SU-DHL-6 (cell line): ENCODE measurements around the gene GMDS.

Experiments
- H2AFZ ChIP-seq: fragments of 200-600 bp; sonication (generic); 2 replicates; pipeline ENCODE4 v1.6.1; 2014; ENCODE audit warnings: low read depth, mild to moderate bottlenecking, moderate library complexity, mixed read lengths, antibody characterized with exemption, low read length; ENCODE audit not compliant: severe bottlenecking
- H3F3A ChIP-seq: fragments of 200-600 bp; shearing (Covaris generic); 2 replicates; pipeline ENCODE4 v1.6.0; 2016; ENCODE audit warnings: antibody characterized with exemption, mild to moderate bottlenecking; ENCODE audit not compliant: insufficient read depth
- H3K27ac ChIP-seq: fragments of 200-600 bp; sonication (generic); 2 replicates; pipeline ENCODE4 v1.5.1; 2016; ENCODE audit warnings: low read depth, mild to moderate bottlenecking, low read length, moderate library complexity, mixed read lengths
- H3K27me3 ChIP-seq: fragments of 200-600 bp; sonication (generic), shearing (Covaris generic); 2 replicates; pipeline ENCODE4 v1.6.0; 2014; ENCODE audit warnings: mild to moderate bottlenecking, low read length
- H3K36me3 ChIP-seq: fragments of 200-600 bp; sonication (generic); 2 replicates; pipeline ENCODE4 v1.6.1; 2014; ENCODE audit warnings: mild to moderate bottlenecking, low read length, mixed read lengths
- H3K4me2 ChIP-seq: fragments of 300-600, 200-600 bp; shearing (Covaris generic), sonication (generic); 2 replicates; pipeline ENCODE4 v1.6.0; 2014; ENCODE audit warnings: low read length, low read depth, mild to moderate bottlenecking; ENCODE audit not compliant: poor library complexity, severe bottlenecking
- H3K4me3 ChIP-seq: fragments of 200-600 bp; sonication (generic); 2 replicates; pipeline ENCODE4 v1.5.1; 2014; ENCODE audit warnings: antibody characterized with exemption, low read length, mild to moderate bottlenecking, mixed read lengths; ENCODE audit not compliant: insufficient read depth, poor library complexity, severe bottlenecking
- H3K79me2 ChIP-seq: fragments of 200-600 bp; sonication (generic); 2 replicates; pipeline ENCODE4 v1.6.1; 2014; ENCODE audit warnings: mild to moderate bottlenecking, low read length, moderate library complexity; ENCODE audit not compliant: insufficient read depth
- H3K9ac ChIP-seq: fragments of 200-600 bp; sonication (generic); 2 replicates; pipeline ENCODE4 v1.7.0; 2014; ENCODE audit warnings: mild to moderate bottlenecking, low read length
- H3K9me2 ChIP-seq: fragments of 200-600 bp; sonication (generic); replicated peaks from 2 replicates; pipeline ENCODE4 v1.6.1; 2014; ENCODE audit warnings: low read length; ENCODE audit not compliant: insufficient read depth
- H3K9me3 ChIP-seq: fragments of 200-600 bp; sonication (generic); 2 replicates; pipeline ENCODE4 v1.6.1; 2014; ENCODE audit warnings: low read length, mixed read lengths; ENCODE audit not compliant: insufficient read depth
- H4K20me1 ChIP-seq: fragments of 200-600 bp; sonication (generic); 2 replicates; pipeline ENCODE4 v1.6.1; 2014; ENCODE audit warnings: low read depth, mild to moderate bottlenecking, antibody characterized with exemption, low read length, moderate library complexity, mixed read lengths
- EZH2phosphoT487 ChIP-seq: fragments of 200-600 bp; sonication (generic), shearing (Covaris generic); conservative IDR thresholded peaks from 2 replicates; pipeline ENCODE4 v1.6.1; 2018; ENCODE audit warnings: mild to moderate bottlenecking, antibody characterized with exemption, low read length, moderate library complexity, mixed read lengths
- TF ChIP-seq, protein P1 (sequence below): fragments of 200-600 bp; sonication (generic); IDR thresholded peaks from one replicate; pipeline ENCODE4 v1.5.1; 2017; ENCODE audit warnings: antibody characterized with exemption, mild to moderate bottlenecking, low read length, moderate library complexity; ENCODE audit not compliant: insufficient read depth, poor library complexity, severe bottlenecking

The GMDS gene

DNA sequence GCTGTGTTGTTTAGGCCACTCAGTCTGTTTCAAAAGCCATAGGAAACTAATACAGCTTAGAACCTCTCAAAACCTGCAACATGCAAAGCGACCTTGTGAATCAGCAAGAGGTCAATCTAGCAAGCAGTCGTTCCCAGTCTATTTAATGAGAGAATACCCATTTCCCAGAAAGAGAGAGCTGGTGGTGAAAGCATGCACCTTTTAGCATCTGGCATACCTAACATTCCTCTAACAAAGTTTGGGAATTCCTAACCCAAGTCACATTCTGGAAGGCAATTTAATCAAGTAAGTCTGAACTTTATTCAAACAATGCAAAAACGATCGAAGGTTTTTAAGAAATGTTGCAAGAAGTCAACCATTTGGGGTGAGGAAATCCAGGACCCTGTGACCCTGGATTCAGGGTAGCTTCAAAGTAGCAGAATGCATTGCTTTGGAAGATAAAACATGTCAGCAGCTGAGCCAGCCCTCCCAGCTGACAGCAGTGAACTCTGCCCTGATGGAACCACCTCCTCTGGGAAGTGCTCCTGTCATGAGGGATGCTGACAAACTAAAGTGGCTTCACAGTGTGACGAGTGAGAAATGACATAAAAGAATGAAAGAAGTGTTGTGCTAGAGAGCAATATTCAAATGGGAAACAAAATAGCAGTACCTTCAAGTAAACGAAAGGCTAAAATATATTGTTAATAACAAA, 104.8 kb downstream of the GMDS start:
- Histone ChIP-seq H3K9me3 (no peaks in the 10 kb centered on the region), H3K9ac (no peak overlapping the region), H3F3A (no peaks in the 10 kb centered on the region), H3K9me2 (no peaks in the 10 kb centered on the region), H3K27me3 (no peaks in the 10 kb centered on the region), H3K4me3 (no peak overlapping the region), H3K27ac (no peak overlapping the region), H3K4me2 (no peak overlapping the region), H3K36me3 (no peaks in the 10 kb centered on the region), H3K79me2 (no peaks in the 10 kb centered on the region), H4K20me1 (peaks cover 20% of the 10 kb centered on the region), H2AFZ (no peak overlapping the region)
- TF ChIP-seq, protein P1, sequence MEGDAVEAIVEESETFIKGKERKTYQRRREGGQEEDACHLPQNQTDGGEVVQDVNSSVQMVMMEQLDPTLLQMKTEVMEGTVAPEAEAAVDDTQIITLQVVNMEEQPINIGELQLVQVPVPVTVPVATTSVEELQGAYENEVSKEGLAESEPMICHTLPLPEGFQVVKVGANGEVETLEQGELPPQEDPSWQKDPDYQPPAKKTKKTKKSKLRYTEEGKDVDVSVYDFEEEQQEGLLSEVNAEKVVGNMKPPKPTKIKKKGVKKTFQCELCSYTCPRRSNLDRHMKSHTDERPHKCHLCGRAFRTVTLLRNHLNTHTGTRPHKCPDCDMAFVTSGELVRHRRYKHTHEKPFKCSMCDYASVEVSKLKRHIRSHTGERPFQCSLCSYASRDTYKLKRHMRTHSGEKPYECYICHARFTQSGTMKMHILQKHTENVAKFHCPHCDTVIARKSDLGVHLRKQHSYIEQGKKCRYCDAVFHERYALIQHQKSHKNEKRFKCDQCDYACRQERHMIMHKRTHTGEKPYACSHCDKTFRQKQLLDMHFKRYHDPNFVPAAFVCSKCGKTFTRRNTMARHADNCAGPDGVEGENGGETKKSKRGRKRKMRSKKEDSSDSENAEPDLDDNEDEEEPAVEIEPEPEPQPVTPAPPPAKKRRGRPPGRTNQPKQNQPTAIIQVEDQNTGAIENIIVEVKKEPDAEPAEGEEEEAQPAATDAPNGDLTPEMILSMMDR, result no peak
- no peak for TF ChIP-seq EZH2phosphoT487

DNA sequence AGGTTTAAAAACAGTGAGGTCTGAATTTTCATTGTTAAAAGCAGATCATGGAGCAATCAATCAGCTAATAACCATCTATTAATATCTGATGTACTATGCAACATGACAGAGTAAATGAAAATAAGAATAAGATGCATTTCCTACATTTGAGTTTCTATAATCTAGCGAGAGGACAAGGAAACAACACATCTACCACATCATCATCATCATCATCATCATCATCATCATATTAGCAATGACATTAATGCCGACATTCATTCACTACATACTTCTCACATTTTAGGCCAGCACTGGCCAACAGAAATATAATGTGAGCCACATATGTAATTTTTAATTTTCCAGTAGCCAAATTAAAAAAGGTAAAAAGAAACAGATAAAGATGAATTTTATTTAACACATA, 110.0 kb downstream of the GMDS start:
- Histone ChIP-seq H3K9me3 (no peaks in the 10 kb centered on the region), H3K27me3 (no peaks in the 10 kb centered on the region), H3K79me2 (no peaks in the 10 kb centered on the region), H2AFZ (no peak overlapping the region), H3K27ac (no peak overlapping the region), H3F3A (no peaks in the 10 kb centered on the region), H3K4me2 (no peak overlapping the region), H4K20me1 (peaks cover 49% of the 10 kb centered on the region), H3K9me2 (no peaks in the 10 kb centered on the region), H3K9ac (no peak overlapping the region), H3K4me3 (no peak overlapping the region), H3K36me3 (no peaks in the 10 kb centered on the region)
- TF ChIP-seq, protein P1, result no peak
- TF ChIP-seq EZH2phosphoT487, result no peak

DNA sequence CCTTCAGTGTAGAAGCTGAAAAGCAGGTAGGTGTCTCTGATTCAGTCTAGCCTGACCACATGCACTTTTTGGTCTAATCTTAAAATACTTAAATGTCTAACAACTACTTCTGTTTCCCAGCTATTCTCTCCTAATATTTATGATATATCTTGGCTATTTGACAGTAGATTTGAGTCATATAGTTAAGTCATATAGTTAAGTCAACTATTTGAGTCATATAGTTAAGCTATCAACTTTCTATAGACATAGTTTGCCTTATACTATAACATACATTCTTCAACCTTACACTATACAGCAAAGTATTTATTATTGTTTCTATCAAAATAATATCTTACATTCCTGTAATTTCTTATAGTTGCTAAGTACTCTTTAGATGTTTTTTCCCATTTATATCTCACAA, 110.9 kb downstream of the GMDS start:
- H3K9me3 ChIP-seq, result no peaks in the 10 kb centered on the region
- TF ChIP-seq EZH2phosphoT487, result no peak
- TF ChIP-seq, protein P1, result no peak
- H3K27me3 ChIP-seq, result no peaks in the 10 kb centered on the region
- no peaks in the 10 kb centered on the region for H3F3A ChIP-seq
- no peak overlapping the region for H3K27ac ChIP-seq
- H3K36me3 ChIP-seq, result no peaks in the 10 kb centered on the region
- H4K20me1 ChIP-seq, result peaks cover 55% of the 10 kb centered on the region
- H2AFZ ChIP-seq, result no peak overlapping the region
- no peak overlapping the region for H3K4me2 ChIP-seq
- H3K79me2 ChIP-seq, result no peaks in the 10 kb centered on the region
- H3K4me3 ChIP-seq, result no peak overlapping the region
- no peak overlapping the region for H3K9ac ChIP-seq
- no peaks in the 10 kb centered on the region for H3K9me2 ChIP-seq
